SK-N-MC (cell line): ENCODE results near the gene MYF6.

Experiments used
- EZH2 ChIP-seq: fragments of 200-600 bp; sonication (generic); IDR thresholded peaks from one replicate; pipeline ENCODE4 v1.6.1; 2017; ENCODE audit warnings: antibody characterized with exemption
- FOXP2 ChIP-seq: optimal IDR thresholded peaks from 2 replicates; pipeline ENCODE3; 2011; ENCODE audit warnings: mild to moderate bottlenecking, moderate library complexity; ENCODE audit not compliant: insufficient read depth; ENCODE audit errors: extremely low read length, control extremely low read depth
- POLR2AphosphoS5 ChIP-seq: IDR thresholded peaks from 2 replicates; pipeline ENCODE4 v1.6.1; 2012; ENCODE audit warnings: mild to moderate bottlenecking, low read depth, low read length, borderline replicate concordance

GRCh38 chr12:80752464-80752863 lies 45.0 kb downstream of the MYF6 start:
- TF ChIP-seq EZH2 (no peak), POLR2AphosphoS5 (no peak), FOXP2 (no peak)
